ENCODE measurements around the gene HSPB7.
"Not testable (repeated sequence)": the region's sequence is repeated elsewhere in the genome, so short reads cannot be mapped to it uniquely, and the experiment has no call there.

The HSPB7 gene

GRCh38 chr1:16022393-16022792 lies 4.5 kb upstream of the HSPB7 start:
- no peak for DNase-seq (ENCODE audit: low read depth in 2 of 2)

GRCh38 chr1:16021681-16022080 lies 3.8 kb upstream of the HSPB7 start, which contains the start of gene CLCNKA:
TSS of gene CLCNKA (plus strand) at chr1:16022036. CDS start at chr1:16022620, 584 bp downstream.
- no peak for DNase-seq (ENCODE audit: low read depth in 2 of 2)

- not testable (repeated sequence) for DNase-seq (ENCODE audit: low read depth in 2 of 2)
Measured at GRCh38 chr1:16020878-16021277, 3.0 kb upstream of the HSPB7 start.

- DNase-seq (ENCODE audit: low read depth in 2 of 2), result no peak
Measured at GRCh38 chr1:16020325-16020724, 2.5 kb upstream of the HSPB7 start.

GRCh38 chr1:16019644-16020277 lies 1.9 kb upstream of the HSPB7 start:
- no peak for DNase-seq (ENCODE audit: low read depth in 2 of 2)

GRCh38 chr1:16018749-16019643 lies 1.2 kb upstream of the HSPB7 start:
- no peak for DNase-seq (ENCODE audit: low read depth in 2 of 2)

GRCh38 chr1:16018308-16018707 lies 465 bp upstream of the HSPB7 start:
- no peak for DNase-seq (ENCODE audit: low read depth in 2 of 2)

- no peak for DNase-seq (ENCODE audit: low read depth in 2 of 2)
Measured at GRCh38 chr1:16017076-16017460, 775 bp downstream of the HSPB7 start.

- DNase-seq (ENCODE audit: low read depth in 2 of 2), result no peak
Measured at GRCh38 chr1:16015960-16016901, 1.6 kb downstream of the HSPB7 start.

- no peak for DNase-seq (ENCODE audit: low read depth in 2 of 2)
Measured at GRCh38 chr1:16015491-16015890, 2.4 kb downstream of the HSPB7 start.

GRCh38 chr1:16014509-16015482 lies 3.0 kb downstream of the HSPB7 start:
- DNase-seq (ENCODE audit: low read depth in 2 of 2), result no peak

GRCh38 chr1:16013908-16014258 lies 4.0 kb downstream of the HSPB7 start:
- DNase-seq (ENCODE audit: low read depth in 2 of 2), result no peak

- DNase-seq (ENCODE audit: low read depth in 2 of 2), result peak; percentile 48 to 50
Measured at GRCh38 chr1:16013220-16013907, 4.5 kb downstream of the HSPB7 start.

GRCh38 chr1:16012590-16013219 lies 5.1 kb downstream of the HSPB7 start:
- no peak for DNase-seq (ENCODE audit: low read depth in 2 of 2)

- no peak for DNase-seq (ENCODE audit: low read depth in 2 of 2)
Measured at GRCh38 chr1:16011936-16012589, 5.8 kb downstream of the HSPB7 start.

GRCh38 chr1:16010837-16011236 lies 7.0 kb downstream of the HSPB7 start:
- DNase-seq (ENCODE audit: low read depth in 2 of 2), result no peak

- no peak for DNase-seq (ENCODE audit: low read depth in 2 of 2)
Measured at GRCh38 chr1:16009678-16010077, 8.2 kb downstream of the HSPB7 start.

- DNase-seq (ENCODE audit: low read depth in 2 of 2), result peak in 1 of 2 donors; percentile 50
Measured at GRCh38 chr1:16009030-16009460, 8.8 kb downstream of the HSPB7 start.

- no peak for DNase-seq (ENCODE audit: low read depth in 2 of 2)
Measured at GRCh38 chr1:16007671-16008341, 10.0 kb downstream of the HSPB7 start.

Measured in stimulated activated CD8-positive, alpha-beta memory T cell treated with anti-CD3 and anti-CD28 coated beads, Interleukin-15, amount 100 ng/mL, for 4 hours (primary cell).